ENCODE results near the gene IL27RA.
A peak's percentile ranks its signal among the peaks of the same experiment; 100 is the strongest.

IL27RA gene

GRCh38 chr19:14056069-14056666, 24.6 kb downstream of the IL27RA start:
- Histone ChIP-seq H3K9ac (ENCODE audit: low read depth, low read length) (no peak overlapping the region), H3K4me3 (ENCODE audit: low read length) (no peak overlapping the region), H3K27me3 (ENCODE audit: control insufficient read depth, insufficient read depth, low read length) (peaks cover 30% of the 10 kb centered on the region), H3K4me2 (ENCODE audit: low read length) (no peak overlapping the region), H3K9me3 (replicated peaks; ENCODE audit: low read length) (no peaks in the 10 kb centered on the region), H3K36me3 (ENCODE audit: insufficient read depth, low read length) (no peaks in the 10 kb centered on the region), H3K4me1 (ENCODE audit: control insufficient read depth, insufficient read depth, low read length) (no peaks in the 10 kb centered on the region)

GRCh38 chr19:14056741-14057356, 25.3 kb downstream of the IL27RA start:
- H3K4me1 ChIP-seq (ENCODE audit: control insufficient read depth, insufficient read depth, low read length) = no peaks in the 10 kb centered on the region

GRCh38 chr19:14058182-14059092, 26.9 kb downstream of the IL27RA start:
- no peaks in the 10 kb centered on the region for H3K36me3 ChIP-seq (ENCODE audit: insufficient read depth, low read length)
- H3K27me3 ChIP-seq (ENCODE audit: control insufficient read depth, insufficient read depth, low read length) = peaks cover 34% of the 10 kb centered on the region
- H3K9me3 ChIP-seq (replicated peaks; ENCODE audit: low read length) = no peaks in the 10 kb centered on the region
- H3K4me2 ChIP-seq (ENCODE audit: low read length) = peak overlapping the region; percentile 69
- H3K9ac ChIP-seq (ENCODE audit: low read depth, low read length) = no peak overlapping the region
- H3K4me1 ChIP-seq (ENCODE audit: control insufficient read depth, insufficient read depth, low read length) = no peaks in the 10 kb centered on the region
- H3K4me3 ChIP-seq (ENCODE audit: low read length) = no peak overlapping the region

More at GRCh38 chr19:14056741-14057356, 25.3 kb downstream of the IL27RA start:
- peak overlapping the region; percentile 64 for H3K4me2 ChIP-seq (ENCODE audit: low read length)
- no peak overlapping the region for H3K4me3 ChIP-seq (ENCODE audit: low read length)
- no peaks in the 10 kb centered on the region for H3K9me3 ChIP-seq (replicated peaks; ENCODE audit: low read length)
- no peaks in the 10 kb centered on the region for H3K36me3 ChIP-seq (ENCODE audit: insufficient read depth, low read length)
- H3K9ac ChIP-seq (ENCODE audit: low read depth, low read length) = no peak overlapping the region
- peaks cover 34% of the 10 kb centered on the region for H3K27me3 ChIP-seq (ENCODE audit: control insufficient read depth, insufficient read depth, low read length)

- Histone ChIP-seq H3K36me3 (ENCODE audit: insufficient read depth, low read length) (no peaks in the 10 kb centered on the region), H3K4me2 (ENCODE audit: low read length) (peak overlapping the region; percentile 35), H3K9ac (ENCODE audit: low read depth, low read length) (no peak overlapping the region), H3K27me3 (ENCODE audit: control insufficient read depth, insufficient read depth, low read length) (peaks cover 34% of the 10 kb centered on the region), H3K9me3 (replicated peaks; ENCODE audit: low read length) (no peaks in the 10 kb centered on the region), H3K4me1 (ENCODE audit: control insufficient read depth, insufficient read depth, low read length) (no peaks in the 10 kb centered on the region), H3K4me3 (ENCODE audit: low read length) (no peak overlapping the region)
Observed at GRCh38 chr19:14059093-14059480, 27.5 kb downstream of the IL27RA start.

GRCh38 chr19:14059652-14060155, 28.1 kb downstream of the IL27RA start:
- Histone ChIP-seq H3K27me3 (ENCODE audit: control insufficient read depth, insufficient read depth, low read length) (peaks cover 34% of the 10 kb centered on the region), H3K4me1 (ENCODE audit: control insufficient read depth, insufficient read depth, low read length) (no peaks in the 10 kb centered on the region), H3K4me2 (ENCODE audit: low read length) (no peak overlapping the region), H3K36me3 (ENCODE audit: insufficient read depth, low read length) (no peaks in the 10 kb centered on the region), H3K4me3 (ENCODE audit: low read length) (no peak overlapping the region), H3K9me3 (replicated peaks; ENCODE audit: low read length) (no peaks in the 10 kb centered on the region), H3K9ac (ENCODE audit: low read depth, low read length) (no peak overlapping the region)

- Histone ChIP-seq H3K4me2 (ENCODE audit: low read length) (no peak overlapping the region), H3K9ac (ENCODE audit: low read depth, low read length) (no peak overlapping the region), H3K36me3 (ENCODE audit: insufficient read depth, low read length) (no peaks in the 10 kb centered on the region), H3K27me3 (ENCODE audit: control insufficient read depth, insufficient read depth, low read length) (peaks cover 34% of the 10 kb centered on the region), H3K9me3 (replicated peaks; ENCODE audit: low read length) (no peaks in the 10 kb centered on the region), H3K4me3 (ENCODE audit: low read length) (no peak overlapping the region), H3K4me1 (ENCODE audit: control insufficient read depth, insufficient read depth, low read length) (no peaks in the 10 kb centered on the region)
Observed at GRCh38 chr19:14061081-14061749, 29.7 kb downstream of the IL27RA start.

GRCh38 chr19:14061751-14062557, 30.4 kb downstream of the IL27RA start, which contains the start of gene PALM3:
TSS of gene PALM3 (minus strand) at chr19:14062076. CDS start at chr19:14061980, 96 bp downstream.
- H3K27me3 ChIP-seq (ENCODE audit: control insufficient read depth, insufficient read depth, low read length) = peaks cover 34% of the 10 kb centered on the region
- no peaks in the 10 kb centered on the region for H3K9me3 ChIP-seq (replicated peaks; ENCODE audit: low read length)
- no peaks in the 10 kb centered on the region for H3K4me1 ChIP-seq (ENCODE audit: control insufficient read depth, insufficient read depth, low read length)
- no peak within 1 kb of the TSS for H3K9ac ChIP-seq (ENCODE audit: low read depth, low read length)
- no peak within 1 kb of the TSS for H3K4me3 ChIP-seq (ENCODE audit: low read length)
- no peaks in the 10 kb centered on the region for H3K36me3 ChIP-seq (ENCODE audit: insufficient read depth, low read length)
- H3K4me2 ChIP-seq (ENCODE audit: low read length) = no peak within 1 kb of the TSS

- Histone ChIP-seq H3K9ac (ENCODE audit: low read depth, low read length) (no peak overlapping the region), H3K27me3 (ENCODE audit: control insufficient read depth, insufficient read depth, low read length) (peaks cover 34% of the 10 kb centered on the region), H3K36me3 (ENCODE audit: insufficient read depth, low read length) (no peaks in the 10 kb centered on the region), H3K9me3 (replicated peaks; ENCODE audit: low read length) (no peaks in the 10 kb centered on the region), H3K4me1 (ENCODE audit: control insufficient read depth, insufficient read depth, low read length) (no peaks in the 10 kb centered on the region), H3K4me2 (ENCODE audit: low read length) (no peak overlapping the region), H3K4me3 (ENCODE audit: low read length) (no peak overlapping the region)
Observed at GRCh38 chr19:14062558-14062855, 30.9 kb downstream of the IL27RA start.

GRCh38 chr19:14063105-14063504, 31.5 kb downstream of the IL27RA start:
- Histone ChIP-seq H3K4me3 (ENCODE audit: low read length) (no peak overlapping the region), H3K4me2 (ENCODE audit: low read length) (no peak overlapping the region), H3K9me3 (replicated peaks; ENCODE audit: low read length) (no peaks in the 10 kb centered on the region), H3K9ac (ENCODE audit: low read depth, low read length) (no peak overlapping the region), H3K36me3 (ENCODE audit: insufficient read depth, low read length) (no peaks in the 10 kb centered on the region), H3K4me1 (ENCODE audit: control insufficient read depth, insufficient read depth, low read length) (no peaks in the 10 kb centered on the region), H3K27me3 (ENCODE audit: control insufficient read depth, insufficient read depth, low read length) (peaks cover 32% of the 10 kb centered on the region)

GRCh38 chr19:14066134-14066533, 34.6 kb downstream of the IL27RA start:
- Histone ChIP-seq H3K9ac (ENCODE audit: low read depth, low read length) (no peak overlapping the region), H3K4me3 (ENCODE audit: low read length) (no peak overlapping the region), H3K4me2 (ENCODE audit: low read length) (no peak overlapping the region), H3K27me3 (ENCODE audit: control insufficient read depth, insufficient read depth, low read length) (peaks cover 4% of the 10 kb centered on the region), H3K36me3 (ENCODE audit: insufficient read depth, low read length) (no peaks in the 10 kb centered on the region), H3K4me1 (ENCODE audit: control insufficient read depth, insufficient read depth, low read length) (no peaks in the 10 kb centered on the region), H3K9me3 (replicated peaks; ENCODE audit: low read length) (no peaks in the 10 kb centered on the region)

Data from skeletal muscle satellite cell (primary cell).